Measurements from ENCODE around the gene PRKCH. TPM values are rescaled to one million over a fixed set of nuclear protein-coding genes. Genes with fewer than 3 reads are reported as not detected.

PRKCH gene
- total RNA-seq, 3 donors from 2014 or later = 27.0 to 41.3 (median 34.0) TPM

DNA sequence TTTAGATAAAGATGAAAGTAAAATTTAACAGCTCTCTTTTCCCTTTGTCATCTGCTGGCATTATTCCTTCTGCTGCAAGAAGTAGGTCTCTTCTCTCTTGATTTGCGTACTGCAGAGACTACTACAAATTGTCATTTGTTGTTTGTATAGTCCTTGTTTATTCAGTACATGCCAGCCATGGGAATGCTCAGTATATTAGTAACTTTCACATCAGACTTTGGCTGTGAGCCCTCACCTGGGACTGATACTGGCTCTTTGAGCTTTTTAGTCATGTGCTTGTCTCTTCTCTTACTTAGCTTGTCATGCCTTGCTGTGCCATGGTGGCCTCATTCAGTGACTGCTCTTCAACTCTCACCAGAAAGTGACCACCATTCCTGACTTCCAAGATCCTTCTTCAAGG, 169.8 kb downstream of the PRKCH start:
- no peaks in the 10 kb centered on the region for H3K9me3 ChIP-seq
- DNase-seq (ENCODE audit: low spot score in 2 of 2) = no peak
- H3K27me3 ChIP-seq = no peaks in the 10 kb centered on the region
- no peak overlapping the region for H3K4me3 ChIP-seq
- TF ChIP-seq POLR2AphosphoS5 (IDR thresholded peaks at IDR 0.05) (no peak), POLR2A (IDR thresholded peaks at IDR 0.05) (no peak)
- TF ChIP-seq, protein P1, sequence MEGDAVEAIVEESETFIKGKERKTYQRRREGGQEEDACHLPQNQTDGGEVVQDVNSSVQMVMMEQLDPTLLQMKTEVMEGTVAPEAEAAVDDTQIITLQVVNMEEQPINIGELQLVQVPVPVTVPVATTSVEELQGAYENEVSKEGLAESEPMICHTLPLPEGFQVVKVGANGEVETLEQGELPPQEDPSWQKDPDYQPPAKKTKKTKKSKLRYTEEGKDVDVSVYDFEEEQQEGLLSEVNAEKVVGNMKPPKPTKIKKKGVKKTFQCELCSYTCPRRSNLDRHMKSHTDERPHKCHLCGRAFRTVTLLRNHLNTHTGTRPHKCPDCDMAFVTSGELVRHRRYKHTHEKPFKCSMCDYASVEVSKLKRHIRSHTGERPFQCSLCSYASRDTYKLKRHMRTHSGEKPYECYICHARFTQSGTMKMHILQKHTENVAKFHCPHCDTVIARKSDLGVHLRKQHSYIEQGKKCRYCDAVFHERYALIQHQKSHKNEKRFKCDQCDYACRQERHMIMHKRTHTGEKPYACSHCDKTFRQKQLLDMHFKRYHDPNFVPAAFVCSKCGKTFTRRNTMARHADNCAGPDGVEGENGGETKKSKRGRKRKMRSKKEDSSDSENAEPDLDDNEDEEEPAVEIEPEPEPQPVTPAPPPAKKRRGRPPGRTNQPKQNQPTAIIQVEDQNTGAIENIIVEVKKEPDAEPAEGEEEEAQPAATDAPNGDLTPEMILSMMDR (IDR thresholded peaks at IDR 0.05) = no peak
- no peaks in the 10 kb centered on the region for H3K4me1 ChIP-seq
- H3K27ac ChIP-seq = no peak overlapping the region
- intact Hi-C loops (cut with DNase I; ENCODE audit: low total_unique reads) = no loop called here
- no peaks in the 10 kb centered on the region for H3K36me3 ChIP-seq

DNA sequence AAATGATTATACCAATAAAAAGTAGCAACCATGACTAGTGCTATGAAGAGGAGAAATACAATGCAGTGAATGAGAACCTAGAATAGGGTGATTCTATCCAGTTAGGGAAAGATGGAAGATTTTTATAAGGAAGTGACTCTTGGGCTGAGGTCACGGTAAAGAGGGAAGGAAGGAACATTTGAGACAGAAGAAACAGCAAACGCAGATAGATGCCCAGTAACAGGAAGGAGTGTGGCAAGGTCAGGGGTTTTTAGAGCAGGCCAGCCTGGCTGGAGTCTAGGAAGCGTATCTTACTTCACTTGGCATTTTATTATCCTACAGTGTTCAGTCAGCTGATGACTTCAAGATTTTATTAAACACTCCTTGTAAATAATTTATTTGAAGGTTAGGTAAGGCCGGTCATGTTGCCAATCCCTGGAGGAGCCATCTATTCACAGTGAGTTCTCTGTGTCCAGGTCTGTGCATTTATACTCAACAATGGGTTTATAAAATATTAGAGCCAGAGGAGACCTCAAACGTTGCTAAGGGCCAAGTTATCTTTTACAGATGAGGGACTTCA, 170.6 kb downstream of the PRKCH start:
- TF ChIP-seq, protein P1 (IDR thresholded peaks at IDR 0.05) = no peak
- no peak for TF ChIP-seq POLR2AphosphoS5 (IDR thresholded peaks at IDR 0.05)
- no peak for TF ChIP-seq POLR2A (IDR thresholded peaks at IDR 0.05)
- Histone ChIP-seq H3K27me3 (no peaks in the 10 kb centered on the region), H3K36me3 (no peaks in the 10 kb centered on the region), H3K27ac (no peak overlapping the region), H3K4me3 (no peak overlapping the region), H3K9me3 (no peaks in the 10 kb centered on the region), H3K4me1 (no peaks in the 10 kb centered on the region)
- no peak for DNase-seq (ENCODE audit: low spot score in 2 of 2)
- intact Hi-C loops (cut with DNase I; ENCODE audit: low total_unique reads) = no loop called here

DNA sequence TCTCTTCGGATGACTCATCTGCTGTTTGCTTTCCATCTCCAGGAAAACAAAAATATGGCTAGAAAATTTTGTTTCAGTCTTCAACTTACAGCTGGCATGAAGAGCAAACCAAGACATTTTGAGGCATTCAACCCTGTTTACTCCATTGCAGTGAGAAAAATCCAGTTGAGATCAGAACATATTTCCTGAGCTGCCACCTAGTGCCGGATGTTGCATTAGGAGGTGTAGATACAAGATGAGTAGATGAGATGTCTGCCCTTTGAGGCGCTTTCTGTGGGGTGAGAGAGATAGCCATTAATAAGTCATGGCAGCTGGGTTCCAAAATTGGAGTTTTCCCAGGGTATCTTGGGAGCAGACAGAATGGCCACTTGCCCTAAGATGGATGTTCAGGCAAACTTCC, 171.1 kb downstream of the PRKCH start:
- H3K27ac ChIP-seq = no peak overlapping the region
- no peaks in the 10 kb centered on the region for H3K27me3 ChIP-seq

DNA sequence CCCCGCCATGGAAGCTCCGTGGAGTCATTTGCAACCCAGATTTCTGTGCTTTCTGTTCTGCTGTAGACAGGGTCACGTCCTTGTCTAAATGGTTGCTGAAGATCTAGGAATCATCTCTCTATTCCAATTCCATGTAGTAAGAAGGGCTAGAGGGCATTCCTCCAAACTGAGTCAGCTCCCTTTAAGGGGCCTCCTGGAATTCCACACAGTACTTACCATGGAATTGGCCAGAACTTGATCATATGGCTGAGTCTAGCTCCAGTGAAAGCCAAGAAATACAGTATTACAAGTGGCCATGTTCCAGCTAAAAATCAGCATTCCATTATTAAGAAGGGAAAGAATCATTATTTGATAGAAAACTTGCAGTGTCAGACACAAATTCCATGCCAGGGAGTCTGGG, 171.9 kb downstream of the PRKCH start:
- intact Hi-C loops (cut with DNase I; ENCODE audit: low total_unique reads) = no loop called here

More for the DNA sequence above, 171.1 kb downstream of the PRKCH start:
- no peak for TF ChIP-seq POLR2AphosphoS5 (IDR thresholded peaks at IDR 0.05)
- no peak for TF ChIP-seq POLR2A (IDR thresholded peaks at IDR 0.05)
- TF ChIP-seq, protein P1 (IDR thresholded peaks at IDR 0.05) = no peak
- Histone ChIP-seq H3K36me3 (no peaks in the 10 kb centered on the region), H3K4me3 (no peak overlapping the region), H3K4me1 (no peaks in the 10 kb centered on the region), H3K9me3 (no peaks in the 10 kb centered on the region)
- no peak for DNase-seq (ENCODE audit: low spot score in 2 of 2)
- intact Hi-C loops (cut with DNase I; ENCODE audit: low total_unique reads) = no loop called here

DNA sequence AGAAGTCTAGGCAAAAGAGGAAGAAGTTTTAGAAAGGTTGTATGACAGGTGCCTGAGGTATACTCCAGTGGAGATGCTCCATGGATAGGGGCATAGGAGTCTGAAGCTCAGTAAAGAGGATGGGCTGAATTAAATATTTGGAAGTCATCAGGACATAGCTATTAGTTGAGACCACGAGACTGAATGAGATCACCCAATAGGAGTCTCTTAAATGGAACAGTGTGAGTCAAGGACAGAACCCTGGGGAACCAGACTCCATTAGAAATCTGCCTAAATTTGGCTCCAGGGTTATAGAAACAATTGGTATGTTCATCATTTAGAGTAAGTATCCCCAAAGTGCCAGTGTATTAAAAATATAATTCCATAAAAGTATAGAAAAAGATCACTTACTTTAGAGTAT, 172.6 kb downstream of the PRKCH start:
- H3K27ac ChIP-seq = no peak overlapping the region
- H3K9me3 ChIP-seq = no peaks in the 10 kb centered on the region
- no peak for DNase-seq (ENCODE audit: low spot score in 2 of 2)
- TF ChIP-seq POLR2AphosphoS5 (IDR thresholded peaks at IDR 0.05) = no peak
- no peak for TF ChIP-seq POLR2A (IDR thresholded peaks at IDR 0.05)
- TF ChIP-seq, protein P1 (IDR thresholded peaks at IDR 0.05) = no peak
- H3K36me3 ChIP-seq = no peaks in the 10 kb centered on the region
- H3K4me1 ChIP-seq = no peaks in the 10 kb centered on the region
- intact Hi-C loops (cut with DNase I; ENCODE audit: low total_unique reads) = no loop called here
- H3K27me3 ChIP-seq = no peaks in the 10 kb centered on the region
- no peak overlapping the region for H3K4me3 ChIP-seq

More for the DNA sequence above, 171.9 kb downstream of the PRKCH start:
- Histone ChIP-seq H3K4me3 (no peak overlapping the region), H3K4me1 (no peaks in the 10 kb centered on the region), H3K36me3 (no peaks in the 10 kb centered on the region), H3K9me3 (no peaks in the 10 kb centered on the region), H3K27ac (no peak overlapping the region), H3K27me3 (no peaks in the 10 kb centered on the region)
- TF ChIP-seq POLR2A (IDR thresholded peaks at IDR 0.05) = no peak
- no peak for TF ChIP-seq POLR2AphosphoS5 (IDR thresholded peaks at IDR 0.05)
- TF ChIP-seq, protein P1 (IDR thresholded peaks at IDR 0.05) = no peak
- DNase-seq (ENCODE audit: low spot score in 2 of 2) = no peak

Data from breast epithelium (tissue), 4 donors.